SH-SY5Y (cell line): Measurements from ENCODE around the gene APBA1.

ENCODE experiments used
- GATA2 ChIP-seq: IDR thresholded peaks from 2 replicates; pipeline ENCODE4 v1.6.1; 2011; ENCODE audit warnings: mild to moderate bottlenecking, low read depth, low read length
- GATA3 ChIP-seq: IDR thresholded peaks from 2 replicates; pipeline ENCODE4 v1.6.1; 2011; ENCODE audit warnings: low read depth, mild to moderate bottlenecking, low read length, moderate library complexity

DNA sequence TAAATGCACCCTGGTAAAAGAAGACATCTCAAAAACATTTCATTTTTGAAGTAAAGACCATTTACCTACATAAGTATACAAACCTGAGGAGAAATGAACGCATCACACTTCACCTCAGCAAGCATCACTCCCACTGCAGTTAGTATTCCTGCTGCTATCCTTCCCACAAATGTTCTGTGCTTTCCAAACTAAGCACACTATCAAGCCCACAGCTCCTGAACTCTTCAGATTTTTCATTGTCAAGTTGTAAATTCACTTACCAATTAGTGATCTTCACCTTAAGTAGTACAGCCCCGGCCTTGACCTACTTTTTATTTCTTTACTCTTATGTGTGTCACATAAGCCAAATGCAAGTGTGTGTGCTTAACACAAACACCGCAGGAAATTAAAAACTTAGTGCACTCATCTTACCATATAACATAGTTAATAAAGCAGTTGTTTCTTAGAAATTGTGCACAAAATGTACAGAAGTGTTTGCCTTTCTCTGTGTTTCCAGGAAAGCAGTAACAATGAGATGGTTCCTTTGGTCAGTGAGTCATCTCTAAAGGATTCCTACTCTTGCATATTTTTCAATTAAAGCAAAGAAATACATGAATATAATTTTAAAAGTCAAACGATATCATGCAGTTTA is 169.4 kb downstream of the APBA1 start:
- TF ChIP-seq GATA2 (no peak), GATA3 (no peak)
